HG03342 (cell line): Measurements from ENCODE around the gene SIL1.

Experiments
- ATAC-seq: cut with Tn5 transposase; IDR thresholded peaks from one replicate; pipeline ENCODE4 v1.9.1; 2021; ENCODE audit warnings: mild to moderate bottlenecking, moderate library complexity; ENCODE audit not compliant: unreplicated experiment

SIL1 gene

GRCh38 chr5:138948471-138949222 is 249.5 kb downstream of the SIL1 start:
- no peak for ATAC-seq

GRCh38 chr5:138947780-138948179 is 250.4 kb downstream of the SIL1 start:
- ATAC-seq = no peak

- no peak for ATAC-seq
Measured at GRCh38 chr5:138946831-138947560, 251.2 kb downstream of the SIL1 start.

- no peak for ATAC-seq
Measured at GRCh38 chr5:138946241-138946623, 251.9 kb downstream of the SIL1 start.

GRCh38 chr5:138945421-138946240 is 252.5 kb downstream of the SIL1 start:
- ATAC-seq = no peak

- no peak for ATAC-seq
Measured at GRCh38 chr5:138944527-138945322, 253.4 kb downstream of the SIL1 start.

- no peak for ATAC-seq
Measured at GRCh38 chr5:138943599-138944173, 254.5 kb downstream of the SIL1 start.

GRCh38 chr5:138942861-138943260 is 255.3 kb downstream of the SIL1 start:
- no peak for ATAC-seq

GRCh38 chr5:138942066-138942465 is 256.1 kb downstream of the SIL1 start:
- no peak for ATAC-seq

- no peak for ATAC-seq
Measured at GRCh38 chr5:138938526-138938925, 259.6 kb downstream of the SIL1 start.

- no peak for ATAC-seq
Measured at GRCh38 chr5:138937392-138938387, 260.5 kb downstream of the SIL1 start.

- ATAC-seq = no peak
Measured at GRCh38 chr5:138936968-138937345, 261.2 kb downstream of the SIL1 start.

- no peak for ATAC-seq
Measured at GRCh38 chr5:138936225-138936967, 261.8 kb downstream of the SIL1 start.

GRCh38 chr5:138935466-138935865 is 262.7 kb downstream of the SIL1 start:
- no peak for ATAC-seq

GRCh38 chr5:138934971-138935370 is 263.2 kb downstream of the SIL1 start:
- no peak for ATAC-seq

- no peak for ATAC-seq
Measured at GRCh38 chr5:138933522-138934290, 264.5 kb downstream of the SIL1 start.

- no peak for ATAC-seq
Measured at GRCh38 chr5:138932171-138932810, 265.9 kb downstream of the SIL1 start.
